RWPE2 (cell line): ENCODE results near the gene TUBG2.

Experiments
- ATAC-seq: fragments of 200-7000 bp; cut with Tn5 transposase; 3 replicates; pipeline ENCODE4 v1.9.1; 2021; ENCODE audit warnings: low read depth
- DNase-seq: peaks from one replicate; pipeline ENCODE4 v3.0.0-alpha.2; 2020; ENCODE audit warnings: low spot score
- H3K27ac ChIP-seq: fragments of 450-650 bp; 2 replicates; pipeline ENCODE4 v1.5.1; 2017; ENCODE audit warnings: mild to moderate bottlenecking; ENCODE audit not compliant: poor library complexity, severe bottlenecking
- H3K27me3 ChIP-seq: fragments of 250-450 bp; sonication (Bioruptor Pico); 2 replicates; pipeline ENCODE4 v1.5.1; 2021; ENCODE audit warnings: mild to moderate bottlenecking, moderate library complexity; ENCODE audit not compliant: insufficient read depth, poor library complexity, severe bottlenecking
- H3K36me3 ChIP-seq: fragments of 250-450 bp; sonication (Bioruptor Pico); 2 replicates; pipeline ENCODE4 v1.5.1; 2020; ENCODE audit warnings: low read depth, mild to moderate bottlenecking, moderate library complexity
- H3K4me1 ChIP-seq: fragments of 250-450 bp; sonication (Bioruptor Pico); 2 replicates; pipeline ENCODE4 v1.5.1; 2021; ENCODE audit warnings: mild to moderate bottlenecking, moderate library complexity; ENCODE audit not compliant: insufficient read depth, poor library complexity, severe bottlenecking
- H3K4me3 ChIP-seq: fragments of 250-450 bp; sonication (Bioruptor Pico); 2 replicates; pipeline ENCODE4 v1.5.1; 2021; ENCODE audit warnings: mild to moderate bottlenecking, moderate library complexity; ENCODE audit not compliant: severe bottlenecking
- H3K9me3 ChIP-seq: fragments of 250-450 bp; sonication (Bioruptor Pico); 2 replicates; pipeline ENCODE4 v1.5.1; 2021; ENCODE audit warnings: mild to moderate bottlenecking, moderate library complexity; ENCODE audit not compliant: severe bottlenecking
- TF ChIP-seq, protein P1 (sequence below): fragments of 450-650 bp; IDR thresholded peaks from one replicate; pipeline ENCODE4 v1.5.1; 2017; ENCODE audit warnings: mild to moderate bottlenecking, moderate library complexity; ENCODE audit not compliant: poor library complexity, severe bottlenecking

TUBG2 gene

DNA sequence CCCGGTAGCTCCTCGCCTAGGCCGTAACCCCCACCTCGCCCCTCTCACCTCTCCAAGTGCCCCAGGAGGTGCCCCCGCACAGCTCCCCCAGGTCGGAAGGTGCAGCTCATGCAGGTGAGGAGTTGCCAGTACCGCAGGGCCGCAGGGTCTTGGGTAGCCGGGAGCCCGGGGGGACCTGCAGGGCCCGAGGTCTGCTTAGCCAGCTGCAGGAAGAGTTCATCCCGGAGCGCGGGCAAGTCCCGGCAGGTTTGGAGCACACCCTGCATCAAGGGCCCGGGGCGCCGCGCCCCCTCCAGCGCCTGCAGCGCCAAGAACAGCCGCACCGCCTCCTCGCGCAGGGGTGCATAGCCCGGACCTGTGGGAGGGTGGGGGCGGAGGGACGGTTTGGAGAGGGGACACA lies 13.0 kb downstream of the TUBG2 start:
- H3K36me3 ChIP-seq: peaks cover 66% of the 10 kb centered on the region
- ATAC-seq: peak; percentile 6; the same call in 1 of the 3 replicates
- peak; percentile 81 for DNase-seq
- TF ChIP-seq, protein P1, sequence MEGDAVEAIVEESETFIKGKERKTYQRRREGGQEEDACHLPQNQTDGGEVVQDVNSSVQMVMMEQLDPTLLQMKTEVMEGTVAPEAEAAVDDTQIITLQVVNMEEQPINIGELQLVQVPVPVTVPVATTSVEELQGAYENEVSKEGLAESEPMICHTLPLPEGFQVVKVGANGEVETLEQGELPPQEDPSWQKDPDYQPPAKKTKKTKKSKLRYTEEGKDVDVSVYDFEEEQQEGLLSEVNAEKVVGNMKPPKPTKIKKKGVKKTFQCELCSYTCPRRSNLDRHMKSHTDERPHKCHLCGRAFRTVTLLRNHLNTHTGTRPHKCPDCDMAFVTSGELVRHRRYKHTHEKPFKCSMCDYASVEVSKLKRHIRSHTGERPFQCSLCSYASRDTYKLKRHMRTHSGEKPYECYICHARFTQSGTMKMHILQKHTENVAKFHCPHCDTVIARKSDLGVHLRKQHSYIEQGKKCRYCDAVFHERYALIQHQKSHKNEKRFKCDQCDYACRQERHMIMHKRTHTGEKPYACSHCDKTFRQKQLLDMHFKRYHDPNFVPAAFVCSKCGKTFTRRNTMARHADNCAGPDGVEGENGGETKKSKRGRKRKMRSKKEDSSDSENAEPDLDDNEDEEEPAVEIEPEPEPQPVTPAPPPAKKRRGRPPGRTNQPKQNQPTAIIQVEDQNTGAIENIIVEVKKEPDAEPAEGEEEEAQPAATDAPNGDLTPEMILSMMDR: peak; percentile 14
- H3K4me3 ChIP-seq: no peak overlapping the region
- peak overlapping the region; percentile 94 for H3K27ac ChIP-seq
- no peaks in the 10 kb centered on the region for H3K9me3 ChIP-seq
- no peaks in the 10 kb centered on the region for H3K27me3 ChIP-seq
- H3K4me1 ChIP-seq: peaks cover 46% of the 10 kb centered on the region

DNA sequence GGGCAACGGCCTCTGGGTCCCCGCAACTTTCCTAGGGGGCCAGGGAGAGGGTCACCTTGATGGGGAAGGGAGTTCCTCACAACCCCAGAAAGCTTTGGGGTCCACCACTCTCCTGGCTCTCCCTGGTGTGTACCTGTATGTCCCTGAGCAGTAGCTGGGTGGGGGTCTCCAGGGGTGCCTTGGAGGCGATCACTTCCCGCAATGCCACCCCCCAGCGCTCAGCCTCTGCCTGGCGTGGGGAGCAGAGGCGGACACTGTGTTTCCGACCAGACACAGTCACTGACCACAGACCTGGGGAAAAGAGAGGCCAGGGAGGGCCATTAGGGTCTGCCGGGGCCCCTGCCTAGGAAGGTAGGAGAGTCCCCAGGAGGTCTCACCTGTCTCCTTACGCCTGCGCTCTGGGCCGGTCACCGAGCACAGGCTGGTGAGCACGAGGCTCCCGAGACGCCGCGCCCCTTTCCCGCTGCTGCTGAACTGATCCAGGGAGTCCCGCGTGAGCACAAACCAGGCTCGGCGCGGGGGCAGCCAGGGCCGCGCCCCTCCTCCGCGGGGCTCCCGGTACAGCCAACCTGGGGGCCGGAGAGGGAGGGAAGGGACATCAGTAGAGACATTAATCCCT lies 14.3 kb downstream of the TUBG2 start:
- TF ChIP-seq, protein P1: no peak
- peaks cover 56% of the 10 kb centered on the region for H3K36me3 ChIP-seq
- H3K9me3 ChIP-seq: no peaks in the 10 kb centered on the region
- DNase-seq: no peak
- peak overlapping the region; percentile 94 for H3K27ac ChIP-seq
- peak overlapping the region; percentile 11 for H3K4me3 ChIP-seq
- no peaks in the 10 kb centered on the region for H3K27me3 ChIP-seq
- peaks cover 33% of the 10 kb centered on the region for H3K4me1 ChIP-seq
- no peak for ATAC-seq

DNA sequence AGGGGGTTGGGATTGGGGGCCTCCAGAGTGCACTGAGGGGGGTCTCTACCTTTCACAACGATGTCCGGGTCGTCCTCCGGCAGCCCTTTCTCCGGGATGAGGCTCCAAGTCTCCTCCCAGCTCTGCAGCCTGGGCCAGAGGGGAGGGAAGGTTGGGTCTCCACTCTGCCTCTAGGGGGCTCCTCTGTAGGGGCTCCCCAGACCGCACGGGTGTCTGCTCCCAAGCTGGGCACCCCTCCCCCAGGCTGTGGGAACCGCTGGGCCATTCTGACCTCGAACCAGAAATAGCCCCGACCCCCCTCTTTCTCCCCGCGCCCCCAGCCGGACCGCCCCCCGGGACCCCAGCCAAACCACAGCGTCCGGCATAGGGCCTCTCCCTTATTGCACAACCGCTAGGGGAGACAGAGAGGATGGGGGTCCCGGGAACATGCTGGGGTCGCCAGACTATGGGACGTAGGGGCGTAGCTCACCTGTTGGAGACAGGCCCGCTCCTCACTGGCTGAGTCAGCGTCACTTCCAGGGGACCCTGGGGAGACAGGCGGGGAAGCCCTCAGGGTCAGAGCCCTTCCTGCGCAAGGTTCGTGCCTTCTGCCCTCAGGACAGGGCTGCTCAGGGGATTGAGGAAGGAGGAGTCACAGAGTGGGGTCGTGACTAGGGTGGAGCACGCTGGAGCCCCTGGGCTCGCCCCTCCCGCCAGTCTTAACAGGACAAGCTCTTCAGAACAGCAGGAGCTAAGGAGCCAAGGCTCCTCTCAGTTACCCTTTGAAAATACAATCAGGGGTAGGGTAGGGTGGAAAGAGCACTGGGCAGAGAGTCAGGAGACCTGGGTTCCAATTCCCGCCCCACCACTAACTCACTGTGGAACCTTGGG lies 15.0 kb downstream of the TUBG2 start:
- Histone ChIP-seq H3K9me3 (no peaks in the 10 kb centered on the region), H3K27me3 (no peaks in the 10 kb centered on the region), H3K27ac (peak overlapping the region; percentile 94), H3K4me1 (peaks cover 25% of the 10 kb centered on the region), H3K36me3 (peaks cover 49% of the 10 kb centered on the region), H3K4me3 (peak overlapping the region; percentile 81)
- TF ChIP-seq, protein P1: peak; percentile 49
- no peak for DNase-seq
- ATAC-seq: no peak; the same call in 2 of the 3 replicates

DNA sequence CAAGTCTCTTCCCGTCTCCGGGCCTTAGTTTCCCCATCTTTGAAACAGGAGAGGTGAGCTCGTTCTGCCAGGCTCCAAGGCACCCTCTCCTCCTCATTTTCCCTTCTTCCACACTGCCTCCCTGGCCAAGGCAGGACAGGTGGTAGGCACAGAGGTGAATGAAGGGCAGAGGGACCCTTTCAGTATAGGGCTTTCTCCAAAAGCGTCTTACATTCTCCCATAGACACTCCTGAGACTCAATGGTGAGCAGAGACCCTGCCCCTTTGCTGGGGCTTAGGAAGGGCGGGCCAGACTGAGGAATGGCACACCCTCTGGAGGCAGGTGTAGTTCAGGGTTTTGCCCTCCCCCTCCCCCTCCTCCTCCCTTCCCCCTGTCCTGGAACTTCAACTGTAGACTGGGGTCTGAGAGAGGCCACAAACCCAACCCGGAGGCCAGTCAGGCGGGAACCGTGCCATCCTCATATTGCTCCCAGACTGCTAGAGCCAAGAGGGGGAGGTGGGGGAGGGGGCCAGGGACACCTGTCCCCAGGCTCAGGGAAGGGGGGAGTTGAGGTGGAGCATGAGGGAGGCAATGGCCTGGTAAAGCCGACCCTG lies 15.8 kb downstream of the TUBG2 start:
- Histone ChIP-seq H3K27ac (peak overlapping the region; percentile 94), H3K4me3 (peak overlapping the region; percentile 81), H3K9me3 (no peaks in the 10 kb centered on the region), H3K4me1 (peaks cover 24% of the 10 kb centered on the region), H3K36me3 (peaks cover 42% of the 10 kb centered on the region), H3K27me3 (no peaks in the 10 kb centered on the region)
- DNase-seq: no peak
- TF ChIP-seq, protein P1: no peak
- ATAC-seq: no peak; the same call in 2 of the 3 replicates
